CD14-positive monocyte (primary cell): ENCODE results near the gene PFDN2. TPM values are rescaled to one million over a fixed set of nuclear protein-coding genes. Genes with fewer than 3 reads are reported as not detected.

Experiments
- DNase-seq, 3 donors: peaks; one replicate each; pipeline ENCODE4 v3.0.0-alpha.2; 2011 to 2022
- H2AFZ ChIP-seq: 2 replicates; pipeline ENCODE4 v1.6.0; 2012; ENCODE audit warnings: mild to moderate bottlenecking, low read depth, low read length, inconsistent platforms; ENCODE audit not compliant: insufficient read depth, poor library complexity, severe bottlenecking
- H3K27ac ChIP-seq, 2 donors: 1 replicate in 1 of 2; 2 replicates in 1 of 2; pipeline ENCODE4 v1.5.1; 2012 to 2013; ENCODE audit warnings: low read length in 2 of 2, control low read depth in 1 of 2, inconsistent platforms in 1 of 2, low read depth in 1 of 2, mild to moderate bottlenecking in 1 of 2
- H3K27me3 ChIP-seq, 2 donors: one replicate each; pipeline versions ENCODE4 v1.6.0 to v1.6.1; 2011 to 2013; ENCODE audit warnings: low read length in 2 of 2; ENCODE audit not compliant: control insufficient read depth in 2 of 2, insufficient read depth in 2 of 2
- H3K36me3 ChIP-seq, 2 donors: replicated peaks in 1 of 2; 1 replicate in 1 of 2; 2 replicates in 1 of 2; pipeline versions ENCODE4 v1.5.1 to v1.6.1; 2012 to 2013; ENCODE audit warnings: low read length in 2 of 2, control low read depth in 1 of 2, inconsistent platforms in 1 of 2, mild to moderate bottlenecking in 1 of 2; ENCODE audit not compliant: insufficient read depth in 2 of 2, control insufficient read depth in 1 of 2
- H3K4me1 ChIP-seq, 2 donors: 1 replicate in 1 of 2; 2 replicates in 1 of 2; pipeline versions ENCODE4 v1.5.1 to v1.6.1; 2012 to 2013; ENCODE audit warnings: low read length in 2 of 2, control low read depth in 1 of 2, inconsistent platforms in 1 of 2, mild to moderate bottlenecking in 1 of 2, moderate library complexity in 1 of 2; ENCODE audit not compliant: insufficient read depth in 2 of 2, control insufficient read depth in 1 of 2
- H3K4me2 ChIP-seq: replicated peaks from 2 replicates; pipeline ENCODE3; 2012; ENCODE audit warnings: low read length, moderate library complexity, mild to moderate bottlenecking; ENCODE audit not compliant: poor library complexity, severe bottlenecking; ENCODE audit errors: extremely low read depth
- H3K4me3 ChIP-seq, 3 experiments: fragments of 200-600 bp in 1 of 3; sonication (generic) in 1 of 3; replicated peaks in 1 of 3; 1 replicate in 2 of 3; 2 replicates in 1 of 3; pipeline ENCODE4 v1.5.1; 2011 to 2013; ENCODE audit warnings: low read length in 3 of 3, mild to moderate bottlenecking in 3 of 3, control low read depth in 2 of 3, low read depth in 2 of 3, inconsistent platforms in 1 of 3, moderate library complexity in 1 of 3
- H3K79me2 ChIP-seq: 2 replicates; pipeline ENCODE4 v1.6.0; 2012; ENCODE audit warnings: mild to moderate bottlenecking, control low read depth, inconsistent platforms, low read length, moderate library complexity; ENCODE audit not compliant: insufficient read depth
- H3K9ac ChIP-seq: 2 replicates; pipeline ENCODE4 v1.6.0; 2017; ENCODE audit warnings: low read length, mild to moderate bottlenecking; ENCODE audit not compliant: insufficient read depth, poor library complexity, severe bottlenecking
- H3K9me3 ChIP-seq, 2 donors: replicated peaks in 1 of 2; 1 replicate in 1 of 2; 2 replicates in 1 of 2; pipeline versions ENCODE4 v1.5.1 to v1.6.1; 2012 to 2013; ENCODE audit warnings: low read length in 2 of 2, control low read depth in 1 of 2; ENCODE audit not compliant: control insufficient read depth in 1 of 2, insufficient read depth in 1 of 2
- H4K20me1 ChIP-seq: 2 replicates; pipeline ENCODE4 v1.6.0; 2012; ENCODE audit warnings: mild to moderate bottlenecking, low read length, control low read depth, moderate library complexity; ENCODE audit not compliant: insufficient read depth
- H3K27ac Mint-ChIP-seq, 7 donors: one replicate each; pipeline ENCODE4 v1.8.0; 2020; ENCODE audit warnings: mild to moderate bottlenecking in 7 of 7, mixed read lengths in 7 of 7, moderate library complexity in 6 of 7, inconsistent platforms in 2 of 7
- H3K27me3 Mint-ChIP-seq, 3 donors: one replicate each; pipeline ENCODE4 v1.8.0; 2021 to 2022; ENCODE audit warnings: low read depth in 3 of 3, mild to moderate bottlenecking in 3 of 3, mixed read lengths in 3 of 3, moderate library complexity in 3 of 3, inconsistent platforms in 1 of 3
- H3K36me3 Mint-ChIP-seq, 2 donors: one replicate each; pipeline ENCODE4 v1.8.0; 2020; ENCODE audit warnings: mixed read lengths in 2 of 2, inconsistent platforms in 1 of 2, mild to moderate bottlenecking in 1 of 2
- H3K4me1 Mint-ChIP-seq: one replicate; pipeline ENCODE4 v1.8.0; 2020; ENCODE audit warnings: mild to moderate bottlenecking, mixed read lengths
- H3K4me3 Mint-ChIP-seq, 2 donors: one replicate each; pipeline ENCODE4 v1.8.0; 2020; ENCODE audit warnings: mild to moderate bottlenecking in 2 of 2, mixed read lengths in 2 of 2, moderate library complexity in 1 of 2
- H3K9me3 Mint-ChIP-seq, 7 donors: one replicate each; pipeline ENCODE4 v1.8.0; 2020 to 2022; ENCODE audit warnings: mixed read lengths in 7 of 7, mild to moderate bottlenecking in 6 of 7, moderate library complexity in 6 of 7, inconsistent platforms in 2 of 7
- CTCF ChIP-seq: fragments of 200-600 bp; IDR thresholded peaks from one replicate; pipeline ENCODE4 v1.8.0; 2022; ENCODE audit warnings: antibody characterized with exemption, mild to moderate bottlenecking
- WGBS: methylation state at CpG from one replicate; pipeline ENCODE4 v1.1.5; 2013; ENCODE audit warnings: missing lambda C conversion rate; ENCODE audit not compliant: insufficient coverage; 5-methylcytosine and 5-hydroxymethylcytosine counted together
- intact Hi-C, 2 donors: fragments of 100-400 bp; cut with micrococcal nuclease; formaldehyde crosslinking; loops; one replicate each; pipeline versions ENCODE4 v1.15.0 to v1.15.1; 2023
- polyA plus RNA-seq, 3 donors: library from polyadenylated mRNA; depleted of rRNA in 1 of 3; unstranded in 2 of 3; stranded (reverse) in 1 of 3; fragments of 300-500 nt in 2 of 3; fragments of >200 nt in 1 of 3; fragmentation: Illumina TruSeq in 2 of 3; gene quantifications; 1 replicate in 2 of 3; 2 replicates in 1 of 3; pipeline ENCODE4 v1.2.3, GENCODE V29; 2012 to 2021

The PFDN2 gene
- polyA plus RNA-seq, 3 donors, result 59.1 to 80.7 (median 65.6) TPM

DNA sequence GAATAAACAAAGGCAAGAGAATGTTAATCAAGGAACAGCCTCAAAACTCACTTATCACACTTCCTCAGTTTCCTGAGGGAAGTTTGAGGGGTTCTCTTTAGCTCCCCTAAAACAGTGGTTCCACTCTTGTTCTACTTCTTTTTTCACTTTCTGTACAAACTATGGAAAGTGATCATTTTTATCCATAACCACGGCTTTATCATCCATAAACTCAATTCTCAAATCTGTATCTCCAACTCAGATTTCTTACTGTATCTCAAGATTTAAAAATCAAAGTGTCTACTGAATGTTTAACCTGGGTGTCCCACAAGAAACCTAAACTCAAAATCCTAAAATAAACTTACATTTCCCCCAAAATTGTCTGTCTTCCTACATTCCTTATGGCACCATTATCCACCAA lies 3.9 kb downstream of the PFDN2 start:
- peaks cover 47 to 71% of the 10 kb centered on the region in 2 donors for H3K4me1 ChIP-seq

GRCh38 chr1:161111527-161111926 lies 6.3 kb downstream of the PFDN2 start:
- Mint-ChIP-seq H3K36me3 (peaks cover 16 to 39% of the 10 kb centered on the region in 2 donors), H3K27ac (peak overlapping the region; percentile 75 to 89 (median 82)), H3K4me3 (peak overlapping the region in 1 of 2 donors; percentile 59), H3K4me1 (peaks cover 54% of the 10 kb centered on the region), H3K9me3 (no peaks in the 10 kb centered on the region), H3K27me3 (no peaks in the 10 kb centered on the region)
- DNase-seq, result peak in 1 of 3 donors; percentile 51
- no peak overlapping the region for H2AFZ ChIP-seq
- intact Hi-C loops, result no loop called here
- peaks cover 100% of the 10 kb centered on the region for H3K79me2 ChIP-seq
- H3K4me1 ChIP-seq, result peaks cover 31 to 54% of the 10 kb centered on the region in 2 donors
- TF ChIP-seq CTCF, result no peak
- peaks cover 0 to 18% of the 10 kb centered on the region in 2 donors for H3K36me3 ChIP-seq
- H3K9ac ChIP-seq, result no peak overlapping the region
- peak overlapping the region in 1 of 2 donors; percentile 70 for H3K27ac ChIP-seq
- no peaks in the 10 kb centered on the region for H3K27me3 ChIP-seq
- H3K9me3 ChIP-seq, result no peaks in the 10 kb centered on the region
- WGBS, result 0% methylated on average over 2 of the region's 2 CpGs
- H3K4me3 ChIP-seq, result peak overlapping the region in 1 of 3 experiments; percentile 30
- peaks cover 96% of the 10 kb centered on the region for H4K20me1 ChIP-seq
- peak overlapping the region; percentile 37 for H3K4me2 ChIP-seq

More for the DNA sequence above, 3.9 kb downstream of the PFDN2 start:
- H3K4me1 Mint-ChIP-seq, result peaks cover 69% of the 10 kb centered on the region
- H3K9me3 ChIP-seq, result no peaks in the 10 kb centered on the region
- no peaks in the 10 kb centered on the region for H3K27me3 Mint-ChIP-seq
- intact Hi-C loops, result no loop called here
- H3K4me3 ChIP-seq, result no peak overlapping the region
- no peaks in the 10 kb centered on the region for H3K9me3 Mint-ChIP-seq
- peaks cover 13 to 31% of the 10 kb centered on the region in 2 donors for H3K36me3 Mint-ChIP-seq
- H3K4me2 ChIP-seq, result no peak overlapping the region
- H4K20me1 ChIP-seq, result peaks cover 74% of the 10 kb centered on the region
- no peak overlapping the region for H2AFZ ChIP-seq
- H3K27ac ChIP-seq, result peak overlapping the region in 1 of 2 donors; percentile 50
- no peak overlapping the region for H3K9ac ChIP-seq
- DNase-seq, result no peak
- peaks cover 0 to 15% of the 10 kb centered on the region in 2 donors for H3K36me3 ChIP-seq
- H3K4me3 Mint-ChIP-seq, result no peak overlapping the region
- TF ChIP-seq CTCF, result no peak
- H3K79me2 ChIP-seq, result peaks cover 100% of the 10 kb centered on the region
- H3K27me3 ChIP-seq, result no peaks in the 10 kb centered on the region
- H3K27ac Mint-ChIP-seq, result peak overlapping the region; percentile 5 to 68 (median 47)
- WGBS, result 0% methylated on average over 1 of the region's 1 CpG
